ENCODE results near the gene ZNF526.

- TF ChIP-seq CTCF (IDR thresholded peaks at IDR 0.05) (no peak), EZH2 (IDR thresholded peaks at IDR 0.05; ENCODE audit: borderline replicate concordance, insufficient read depth, low read depth, low read length, poor library complexity, severe bottlenecking) (no peak)
These were observed 12.3 kb upstream of the ZNF526 start for GRCh38 chr19:42207767-42208271.

Data from B cell (primary cell).